ENCODE measurements around the gene SPTBN1.
"Not testable (repeated sequence)": the region's sequence is repeated elsewhere in the genome, so short reads cannot be mapped to it uniquely, and the experiment has no call there.

Gene SPTBN1

GRCh38 chr2:54683596-54683995, 227.5 kb downstream of the SPTBN1 start:
- no peak for DNase-seq

DNA sequence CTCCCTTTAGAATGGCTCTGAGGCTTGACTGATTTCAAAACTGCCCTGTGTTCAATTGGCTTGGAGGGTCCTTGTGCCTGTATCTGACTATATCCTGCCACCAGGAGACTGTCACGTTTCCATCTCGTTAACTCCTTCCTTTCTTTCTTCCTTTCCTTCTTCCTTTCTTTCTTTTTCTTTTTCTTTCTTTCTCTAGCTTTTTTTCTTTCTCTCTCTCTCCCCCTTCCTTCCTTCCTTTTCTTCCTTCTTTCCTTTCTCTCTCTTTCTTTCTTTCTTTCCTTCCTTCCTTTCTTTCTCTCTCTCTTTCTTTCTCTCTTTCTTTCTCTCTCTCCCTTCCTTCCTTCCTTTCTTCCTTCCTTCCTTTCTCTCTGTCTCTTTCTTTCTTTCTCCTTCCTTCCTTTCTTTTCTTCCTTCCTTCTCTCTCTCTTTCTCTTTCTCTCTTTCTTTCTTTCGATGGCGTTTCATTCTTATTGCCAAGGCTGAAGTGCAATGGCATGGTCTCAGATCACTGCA, 229.2 kb downstream of the SPTBN1 start:
- no peak for DNase-seq

DNA sequence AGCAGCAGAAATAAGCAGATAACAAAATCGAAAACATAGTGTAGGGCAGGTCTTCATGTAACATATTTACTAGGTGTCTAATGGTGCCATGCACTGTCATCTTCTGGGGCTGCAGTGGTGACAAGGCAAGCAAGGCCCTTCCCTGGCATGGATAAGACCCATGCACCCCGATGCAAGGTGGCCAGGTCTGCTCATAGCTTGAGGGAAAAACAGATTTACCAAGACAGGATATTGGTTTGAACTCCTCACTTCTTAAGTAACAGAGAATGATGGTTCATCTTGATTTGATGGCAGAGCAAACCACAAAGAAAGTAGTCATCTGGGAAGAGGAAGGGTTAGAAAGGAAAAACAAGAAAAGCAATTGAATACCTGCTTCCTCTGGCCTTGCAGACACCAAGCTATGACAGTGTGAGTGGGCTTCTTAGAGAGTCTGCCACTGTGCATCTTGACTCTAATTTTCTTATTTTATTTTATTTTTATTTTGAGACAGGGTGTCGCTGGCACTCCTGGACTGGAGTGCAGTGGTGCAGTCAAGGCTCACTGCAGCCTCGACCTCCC, 231.5 kb downstream of the SPTBN1 start:
- no peak for DNase-seq

DNA sequence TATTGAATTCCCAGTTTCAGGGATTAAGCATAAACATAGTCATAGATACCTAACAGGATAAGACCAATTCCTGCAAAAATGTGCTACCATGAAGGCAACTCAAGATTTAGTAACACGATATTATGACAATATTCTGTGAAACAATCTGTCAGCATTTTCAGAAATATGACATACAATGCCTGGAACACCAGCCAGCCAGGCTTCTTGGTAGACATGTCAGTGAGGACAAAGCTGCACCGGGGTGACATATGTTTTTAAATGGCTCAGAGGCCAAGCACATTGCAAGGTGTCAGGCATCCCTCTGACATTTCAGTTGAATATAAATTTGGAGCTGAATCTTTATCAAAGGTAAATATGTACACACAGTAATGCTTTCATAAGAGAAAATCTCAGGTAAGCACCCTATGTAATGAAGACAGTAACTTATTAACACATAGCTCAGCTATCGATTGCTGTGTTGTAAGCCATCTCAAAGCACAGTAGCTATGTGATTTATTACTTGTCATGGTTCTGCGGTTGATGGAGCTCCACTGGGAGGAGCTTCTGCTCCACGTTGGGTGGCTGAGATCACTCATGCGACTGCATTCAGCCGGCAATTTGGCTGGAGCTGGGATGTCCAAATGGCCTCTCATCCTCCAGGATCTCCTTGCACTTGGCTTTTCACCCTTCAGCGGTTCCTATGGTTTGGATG, 235.5 kb downstream of the SPTBN1 start:
- DNase-seq = no peak

- DNase-seq = no peak
Measured at GRCh38 chr2:54692556-54692955, 236.4 kb downstream of the SPTBN1 start.

GRCh38 chr2:54695378-54695777, 239.3 kb downstream of the SPTBN1 start:
- no peak for DNase-seq

GRCh38 chr2:54697934-54698333, 241.8 kb downstream of the SPTBN1 start:
- no peak for DNase-seq

DNA sequence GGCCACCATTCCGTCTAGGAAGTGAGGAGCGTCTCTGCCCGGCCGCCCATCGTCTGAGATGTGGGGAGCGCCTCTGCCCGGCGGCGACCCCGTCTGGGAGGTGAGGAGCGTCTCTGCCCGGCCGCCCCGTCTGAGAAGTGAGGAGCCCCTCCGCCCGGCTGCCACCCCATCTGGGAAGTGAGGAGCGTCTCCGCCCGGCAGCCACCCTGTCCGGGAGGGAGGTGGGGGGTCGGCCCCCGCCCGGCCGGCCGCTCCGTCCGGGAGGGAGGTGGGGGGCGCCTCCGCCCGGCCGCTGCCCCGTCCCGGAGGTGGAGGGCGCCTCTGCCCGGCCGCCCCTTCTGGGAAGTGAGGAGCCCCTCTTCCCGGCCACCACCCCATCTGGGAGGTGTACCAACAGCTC, 242.8 kb downstream of the SPTBN1 start:
- DNase-seq = not testable (repeated sequence)

GRCh38 chr2:54699665-54700064, 243.5 kb downstream of the SPTBN1 start:
- no peak for DNase-seq

DNA sequence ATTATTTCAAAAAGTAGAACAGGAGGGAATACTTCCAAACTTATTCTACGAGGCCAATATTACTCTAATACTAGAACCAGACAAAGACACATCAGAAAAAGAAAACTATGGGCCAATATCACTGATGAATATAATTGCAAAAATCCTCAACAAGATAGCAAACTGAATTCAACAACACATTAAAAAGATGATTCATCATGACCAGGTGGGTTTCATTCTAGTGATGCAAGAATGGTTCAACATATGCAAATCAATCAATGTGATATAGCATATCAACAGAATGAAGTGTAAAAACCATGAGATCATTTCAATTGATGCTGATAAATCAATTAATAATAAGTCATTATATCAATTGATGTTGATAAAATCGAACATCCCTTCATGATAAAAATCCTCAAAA, 244.9 kb downstream of the SPTBN1 start:
- no peak for DNase-seq

DNA sequence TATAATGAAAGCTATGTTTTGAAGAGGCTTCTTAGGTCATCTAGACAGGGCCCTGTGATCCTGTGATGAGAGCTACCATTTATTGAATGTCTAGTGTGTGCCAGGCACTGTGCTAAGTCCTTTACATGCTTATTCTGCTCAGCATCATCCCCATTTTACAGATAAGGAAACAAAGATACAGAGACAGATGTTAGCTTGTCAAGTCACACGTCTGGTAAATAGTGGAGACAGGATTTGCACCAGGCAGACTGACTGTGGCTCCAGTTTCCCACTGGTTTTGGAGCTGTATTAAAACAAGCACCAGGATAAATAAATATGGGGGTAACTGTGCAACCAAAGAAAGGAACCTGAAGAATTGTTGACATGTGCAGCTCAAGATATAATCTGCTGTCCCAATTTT, 248.1 kb downstream of the SPTBN1 start:
- DNase-seq = no peak

GRCh38 chr2:54704688-54705605, 248.8 kb downstream of the SPTBN1 start:
- DNase-seq = peak; percentile 69

- no peak for DNase-seq
Measured at GRCh38 chr2:54706622-54707021, 250.5 kb downstream of the SPTBN1 start.

DNA sequence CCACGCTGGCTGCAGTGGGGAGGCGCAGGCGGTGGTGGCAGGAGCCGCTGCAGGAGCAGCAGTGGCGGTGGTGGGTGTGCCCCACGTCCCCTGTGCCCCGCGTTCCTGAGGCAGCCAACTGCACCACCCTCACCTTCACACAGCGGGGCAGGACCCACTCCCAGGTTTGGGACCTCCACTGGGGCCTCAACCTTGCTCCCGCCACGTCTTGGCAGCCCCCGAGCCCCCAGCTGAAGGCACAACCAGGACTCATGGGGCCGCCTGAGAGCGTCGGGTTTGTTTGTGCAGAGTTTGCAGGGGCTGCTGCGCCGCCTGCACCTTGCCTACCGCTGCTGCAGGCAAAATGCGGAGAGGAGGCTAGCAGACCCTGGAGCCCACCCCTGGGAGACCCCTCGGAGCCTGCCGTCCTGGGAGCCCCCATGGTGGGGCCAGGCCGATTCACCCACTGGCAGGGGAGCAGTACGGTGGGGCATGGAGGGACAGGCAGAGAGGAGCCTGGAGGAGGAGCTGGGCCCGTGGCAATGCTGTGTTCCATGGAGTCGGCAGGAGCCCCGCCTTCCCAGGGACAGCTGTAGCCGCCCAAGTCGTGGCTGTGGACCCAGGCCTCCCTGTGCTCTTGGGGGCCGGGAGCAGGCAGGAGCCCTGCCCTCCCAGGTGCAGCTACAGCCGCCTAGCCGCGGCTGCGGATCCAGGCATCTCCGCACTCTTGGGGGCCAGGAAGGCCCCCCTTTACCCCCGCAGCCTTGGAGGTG, 252.6 kb downstream of the SPTBN1 start:
- DNase-seq = no peak

GRCh38 chr2:54709336-54709809, 253.2 kb downstream of the SPTBN1 start:
- no peak for DNase-seq

DNA sequence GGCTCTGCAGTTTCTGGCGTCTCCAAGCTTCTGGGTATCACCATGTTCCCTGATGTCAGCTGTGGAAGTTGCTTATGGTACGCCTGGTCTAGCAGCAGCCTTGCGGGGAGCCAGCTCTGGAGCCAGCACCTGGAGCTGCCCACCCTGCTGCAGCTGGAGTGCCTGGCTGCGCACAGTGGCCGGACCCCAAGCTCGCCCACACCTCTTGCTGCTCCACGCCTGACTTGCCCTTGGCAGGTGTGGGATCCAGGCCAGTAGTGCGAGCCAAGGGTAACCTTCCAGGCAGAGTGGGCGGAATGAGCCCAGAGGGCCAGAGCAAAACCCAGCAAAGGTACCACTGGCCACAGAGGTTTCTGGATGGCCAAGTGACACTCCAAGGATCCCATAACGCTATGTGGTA, 254.1 kb downstream of the SPTBN1 start:
- no peak for DNase-seq

- DNase-seq = no peak
Measured at GRCh38 chr2:54712516-54712915, 256.4 kb downstream of the SPTBN1 start.

DNA sequence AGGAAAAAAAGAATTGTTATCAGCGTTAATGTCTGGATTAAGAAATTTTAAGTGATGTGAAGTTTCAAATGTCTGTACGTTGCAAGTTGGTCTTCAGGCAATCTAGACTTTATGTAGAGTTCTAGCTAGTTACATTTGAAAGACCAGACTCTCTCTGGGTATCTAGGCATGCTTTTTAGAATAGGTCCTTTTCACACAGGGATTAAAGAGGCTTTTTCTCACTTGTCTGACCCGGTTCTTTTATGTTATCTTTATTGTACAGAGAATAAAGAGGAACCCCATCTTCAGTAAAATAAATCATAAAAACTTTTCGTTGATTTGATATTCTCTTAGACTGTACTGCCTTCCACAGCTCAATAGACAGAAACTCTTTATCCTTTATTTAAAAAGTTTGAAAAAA, 258.9 kb downstream of the SPTBN1 start:
- DNase-seq = no peak

- DNase-seq = no peak
Measured at GRCh38 chr2:54716375-54716774, 260.2 kb downstream of the SPTBN1 start.

- DNase-seq = no peak
Measured at GRCh38 chr2:54720563-54720962, 264.4 kb downstream of the SPTBN1 start.
